AG10803 (cell line): ENCODE results near the gene EVX1.

Experiments
- DNase-seq: peaks from one replicate; pipeline ENCODE4 v3.0.0; 2010; ENCODE audit warnings: low read depth
- H3K4me3 ChIP-seq: 2 replicates; pipeline ENCODE4 v1.5.1; 2011; ENCODE audit warnings: mild to moderate bottlenecking, low read length, control low read depth
- TF ChIP-seq, protein P1 (sequence below): conservative IDR thresholded peaks from 2 replicates; pipeline ENCODE4 v1.5.1; 2011; ENCODE audit warnings: mild to moderate bottlenecking, low read length, control low read depth, inconsistent platforms

The EVX1 gene

DNA sequence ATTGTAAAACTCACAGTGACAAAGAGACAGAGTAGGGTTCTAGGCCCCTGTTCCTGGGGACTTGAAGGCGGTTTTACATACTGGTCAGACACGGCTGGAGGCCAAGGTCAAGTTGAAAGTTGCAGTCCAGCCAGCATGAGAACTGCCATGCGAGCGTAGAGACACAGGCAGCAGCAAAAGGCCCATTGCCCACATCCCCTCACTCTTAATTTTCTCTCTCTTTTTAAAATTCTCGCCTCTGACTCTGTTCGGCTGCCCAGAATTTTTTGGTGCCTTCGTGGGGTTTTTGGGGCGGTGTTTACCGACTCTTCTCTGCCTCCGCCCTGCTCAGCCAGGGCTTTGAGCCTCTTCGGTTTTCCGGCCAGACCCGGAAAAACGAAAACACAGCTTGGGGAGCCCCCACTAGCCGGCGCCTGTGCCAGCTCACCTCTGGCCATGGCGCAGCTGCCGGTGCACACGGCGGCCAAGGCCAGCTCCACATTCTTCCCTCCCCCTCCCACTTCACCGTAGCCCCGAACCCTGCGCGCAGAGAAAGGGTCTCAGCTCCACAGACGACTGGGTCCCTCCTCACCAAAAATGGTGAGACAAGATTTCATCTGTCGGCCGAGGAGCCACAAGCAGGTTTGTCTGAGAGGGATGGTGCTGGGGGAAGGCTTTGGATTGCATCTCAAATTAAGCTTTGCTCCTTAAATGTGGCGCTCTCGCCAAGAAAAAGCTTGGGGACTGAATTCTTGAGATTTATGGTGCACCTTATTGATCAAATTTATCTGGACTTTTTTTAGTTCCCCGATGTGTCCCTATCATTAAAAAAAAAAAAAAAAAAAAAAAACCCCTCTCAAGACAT lies 40.4 kb upstream of the EVX1 start:
- DNase-seq, result no peak
- TF ChIP-seq, protein P1, sequence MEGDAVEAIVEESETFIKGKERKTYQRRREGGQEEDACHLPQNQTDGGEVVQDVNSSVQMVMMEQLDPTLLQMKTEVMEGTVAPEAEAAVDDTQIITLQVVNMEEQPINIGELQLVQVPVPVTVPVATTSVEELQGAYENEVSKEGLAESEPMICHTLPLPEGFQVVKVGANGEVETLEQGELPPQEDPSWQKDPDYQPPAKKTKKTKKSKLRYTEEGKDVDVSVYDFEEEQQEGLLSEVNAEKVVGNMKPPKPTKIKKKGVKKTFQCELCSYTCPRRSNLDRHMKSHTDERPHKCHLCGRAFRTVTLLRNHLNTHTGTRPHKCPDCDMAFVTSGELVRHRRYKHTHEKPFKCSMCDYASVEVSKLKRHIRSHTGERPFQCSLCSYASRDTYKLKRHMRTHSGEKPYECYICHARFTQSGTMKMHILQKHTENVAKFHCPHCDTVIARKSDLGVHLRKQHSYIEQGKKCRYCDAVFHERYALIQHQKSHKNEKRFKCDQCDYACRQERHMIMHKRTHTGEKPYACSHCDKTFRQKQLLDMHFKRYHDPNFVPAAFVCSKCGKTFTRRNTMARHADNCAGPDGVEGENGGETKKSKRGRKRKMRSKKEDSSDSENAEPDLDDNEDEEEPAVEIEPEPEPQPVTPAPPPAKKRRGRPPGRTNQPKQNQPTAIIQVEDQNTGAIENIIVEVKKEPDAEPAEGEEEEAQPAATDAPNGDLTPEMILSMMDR, result no peak
- H3K4me3 ChIP-seq, result no peak overlapping the region

DNA sequence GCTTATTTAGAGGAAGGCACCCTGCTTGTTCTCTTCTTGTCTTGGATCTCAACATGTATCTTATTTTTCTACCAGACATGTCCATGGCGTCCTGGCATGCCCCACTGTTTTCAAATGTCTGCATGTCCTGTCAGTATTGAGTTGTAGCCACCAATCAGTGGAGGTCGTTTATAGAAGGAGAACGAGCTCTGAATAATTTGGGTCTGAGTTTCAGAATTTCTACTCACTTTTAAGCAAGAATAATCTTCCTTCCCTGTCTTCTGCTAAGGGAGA lies 39.8 kb upstream of the EVX1 start:
- no peak overlapping the region for H3K4me3 ChIP-seq
- DNase-seq, result no peak
- TF ChIP-seq, protein P1, result no peak

DNA sequence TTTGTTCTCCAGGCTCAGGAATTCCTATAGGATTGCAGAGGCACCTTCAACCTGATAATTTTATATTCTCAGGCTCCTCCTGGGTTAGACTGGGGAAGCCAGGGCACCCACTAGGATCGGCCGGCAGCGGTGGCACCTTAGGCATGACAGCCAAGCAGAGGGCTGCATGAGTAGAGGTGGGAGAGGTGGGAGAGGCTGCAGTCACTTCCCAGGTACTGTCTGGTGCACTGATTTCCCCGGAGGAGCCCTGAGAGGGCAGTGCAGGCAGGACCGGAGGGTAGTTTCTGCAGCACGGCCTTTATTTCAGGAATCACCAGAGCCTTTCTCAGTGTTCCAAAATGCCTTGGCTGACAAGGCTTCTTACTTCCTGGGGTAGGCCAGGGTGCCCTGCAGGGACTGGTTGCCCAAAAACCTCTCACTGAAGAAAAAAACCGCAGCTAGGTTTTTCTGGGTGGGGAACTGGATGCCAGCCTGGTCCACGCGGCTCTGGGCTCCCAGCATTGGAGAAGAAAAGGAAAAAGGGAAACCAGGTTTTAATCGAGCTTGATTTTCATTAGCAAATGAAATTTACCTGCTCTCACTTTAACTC lies 39.1 kb upstream of the EVX1 start:
- no peak overlapping the region for H3K4me3 ChIP-seq
- no peak for DNase-seq
- TF ChIP-seq, protein P1, result no peak

DNA sequence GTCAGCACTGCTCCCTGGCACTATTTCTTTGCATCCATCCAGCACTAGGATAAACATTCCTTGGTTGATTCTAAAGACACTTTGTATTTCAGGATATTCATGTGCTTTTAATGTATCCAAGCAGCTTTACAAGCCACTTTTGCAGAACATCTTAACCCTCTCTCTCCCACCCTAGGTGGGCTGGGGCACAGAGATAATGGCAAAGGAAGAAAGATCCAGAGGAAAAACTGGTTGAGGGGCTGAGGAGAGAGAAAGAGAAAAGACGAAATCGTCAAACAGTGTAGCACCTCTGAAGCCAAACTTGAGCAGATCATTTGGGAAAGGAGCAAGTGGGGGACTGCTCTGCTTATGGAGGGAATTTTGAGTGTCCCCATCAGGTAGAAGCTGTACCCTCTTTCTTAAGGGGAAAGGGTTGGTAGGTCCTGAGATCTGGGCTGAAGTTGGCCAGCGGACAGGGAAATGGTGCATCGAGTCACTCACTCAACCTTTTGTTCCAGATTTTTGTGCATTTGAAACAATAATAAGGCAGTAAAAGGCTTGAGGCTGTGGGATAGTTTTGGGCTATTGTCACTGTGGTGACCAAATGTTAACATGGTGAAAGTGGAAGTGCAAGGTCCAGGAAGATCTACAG lies 38.5 kb upstream of the EVX1 start:
- no peak overlapping the region for H3K4me3 ChIP-seq
- DNase-seq, result no peak
- TF ChIP-seq, protein P1, result no peak

- DNase-seq, result peak; percentile 31
- peak overlapping the region; percentile 44 for H3K4me3 ChIP-seq
- TF ChIP-seq, protein P1, result no peak
Measured at GRCh38 chr7:27204851-27205322, 37.7 kb upstream of the EVX1 start.

DNA sequence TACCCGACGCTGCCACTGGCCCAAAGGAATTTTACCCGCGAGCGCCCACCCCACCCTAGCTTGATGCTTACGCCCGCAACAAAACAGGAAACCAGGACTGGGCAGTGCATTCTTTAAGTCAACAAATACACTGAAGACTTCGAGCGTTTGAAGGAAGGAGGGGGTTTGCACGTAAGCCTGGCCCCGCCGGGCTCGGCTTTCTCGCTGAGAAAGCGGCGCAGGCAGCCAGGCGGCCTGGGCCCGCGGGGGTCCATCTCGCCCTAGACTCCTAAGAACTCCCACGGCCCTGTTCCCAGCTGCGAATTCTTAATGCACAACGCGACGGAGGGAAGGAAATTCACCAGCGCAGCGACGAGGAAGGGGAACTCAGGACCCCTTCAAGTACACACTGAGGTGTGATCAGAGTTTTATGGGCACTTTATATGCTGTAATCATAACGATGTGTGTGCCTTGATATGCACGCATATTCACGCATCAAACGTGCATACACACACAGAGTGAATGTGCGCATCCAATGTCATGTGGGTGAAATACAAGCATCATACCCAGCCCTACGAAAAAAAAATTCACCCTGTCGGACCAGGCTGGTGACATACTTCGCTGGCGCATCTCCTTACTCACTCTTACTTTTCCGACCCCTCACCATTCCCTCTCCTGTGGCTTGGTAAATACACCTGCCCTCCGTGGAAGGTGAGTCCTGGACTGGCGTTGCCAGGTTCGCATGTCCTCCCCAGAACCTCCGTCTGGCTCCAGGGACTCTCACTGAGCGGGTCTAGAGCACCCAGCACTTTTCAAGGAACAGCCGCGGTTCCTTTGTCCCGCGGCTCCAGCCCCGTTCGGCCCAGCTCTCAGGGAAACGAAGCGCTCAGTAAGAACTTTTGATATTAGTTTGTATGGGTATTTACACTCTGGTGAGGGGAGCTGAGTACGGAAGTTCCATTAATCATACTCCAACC lies 37.0 kb upstream of the EVX1 start:
- H3K4me3 ChIP-seq, result peak overlapping the region; percentile 44
- DNase-seq, result no peak
- TF ChIP-seq, protein P1, result no peak
